Transverse colon (tissue), 4 donors: ENCODE data around the gene SLC25A36. TPM values are rescaled to one million over a fixed set of nuclear protein-coding genes. Genes with fewer than 3 reads are reported as not detected.

Experiments
- DNase-seq: peaks from one replicate; pipeline ENCODE4 v3.0.0-alpha.2; 2019
- H3K27ac ChIP-seq, 4 donors: fragments of 200-600 bp; sonication (generic); 2 replicates each; pipeline ENCODE4 v1.5.1; 2016 to 2018; ENCODE audit warnings: inconsistent platforms in 4 of 4
- H3K27me3 ChIP-seq: fragments of 200-600 bp; sonication (generic); 2 replicates; pipeline ENCODE4 v1.5.1; 2017; ENCODE audit warnings: inconsistent platforms
- H3K36me3 ChIP-seq, 4 donors: fragments of 200-600 bp; sonication (generic); 2 replicates each; pipeline ENCODE4 v1.5.1; 2017 to 2019; ENCODE audit warnings: inconsistent platforms in 4 of 4
- H3K4me1 ChIP-seq, 4 donors: fragments of 200-600 bp; sonication (generic); 2 replicates each; pipeline ENCODE4 v1.5.1; 2017 to 2020; ENCODE audit warnings: inconsistent platforms in 4 of 4
- H3K4me3 ChIP-seq, 4 donors: fragments of 200-600 bp; sonication (generic); 1 replicate in 1 of 4; 2 replicates in 3 of 4; pipeline versions ENCODE4 v1.5.1 to v1.6.1; 2017 to 2019; ENCODE audit warnings: inconsistent platforms in 4 of 4
- H3K9me3 ChIP-seq, 2 donors: fragments of 200-600 bp; sonication (generic); 2 replicates each; pipeline ENCODE4 v1.5.1; 2017 to 2019; ENCODE audit warnings: inconsistent platforms in 2 of 2
- CTCF ChIP-seq, 5 experiments: fragments of 200-600 bp in 3 of 5; fragments of 450-650 bp in 2 of 5; sonication (generic) in 3 of 5; IDR thresholded peaks; 1 replicate in 2 of 5; 2 replicates in 3 of 5; pipeline ENCODE4 v1.5.1; 2016 to 2017; ENCODE audit warnings: antibody characterized with exemption in 5 of 5, inconsistent platforms in 3 of 5, mild to moderate bottlenecking in 2 of 5, moderate library complexity in 1 of 5
- EP300 ChIP-seq: sonication (generic); formaldehyde crosslinking; IDR thresholded peaks from one replicate; pipeline ENCODE4 v1.6.1; 2017; ENCODE audit warnings: antibody characterized with exemption, low read depth
- POLR2A ChIP-seq: fragments of 450-650 bp; IDR thresholded peaks from one replicate; pipeline ENCODE4 v1.6.1; 2016; ENCODE audit warnings: antibody characterized with exemption, mild to moderate bottlenecking, moderate library complexity
- POLR2AphosphoS5 ChIP-seq, 3 donors: sonication (generic); formaldehyde crosslinking; IDR thresholded peaks; one replicate each; pipeline ENCODE4 v1.6.1; 2016; ENCODE audit warnings: antibody characterized with exemption in 3 of 3
- WGBS, 2 donors: methylation state at CpG; one replicate each; pipeline ENCODE4 v1.1.5; 2018; ENCODE audit warnings: low coverage in 1 of 2; 5-methylcytosine and 5-hydroxymethylcytosine counted together
- in situ Hi-C, 4 donors: fragments of 200-750 bp; cut with MboI; loops; one replicate each; pipeline versions ENCODE4 v1.15.0 to v1.15.1; 2017; ENCODE audit warnings: low sequenced_read_pairs in 3 of 4, low pct_ligation_motif_present in 1 of 4, low pct_unique_long_range_greater_than_20kb in 1 of 4
- intact Hi-C: fragments of 100-400 bp; cut with DNase I; formaldehyde crosslinking; loops from one replicate; pipeline ENCODE4 v1.15.1; 2023; ENCODE audit warnings: low total_unique reads
- total RNA-seq, 4 donors: library from RNA; depleted of rRNA; stranded (reverse); fragments of >200 nt; gene quantifications; one replicate each; pipeline ENCODE4 v1.1.0, GENCODE V29; 2016

The SLC25A36 gene
- total RNA-seq, 4 donors from 2014 or later = 48.0 to 87.6 (median 54.8) TPM

- Histone ChIP-seq H3K4me1 (peaks cover 0 to 4% (median 0%) of the 10 kb centered on the region in 4 donors), H3K27me3 (no peaks in the 10 kb centered on the region), H3K9me3 (no peaks in the 10 kb centered on the region), H3K4me3 (no peak overlapping the region), H3K36me3 (no peaks in the 10 kb centered on the region), H3K27ac (no peak overlapping the region)
- TF ChIP-seq CTCF (IDR thresholded peaks at IDR 0.05) = no peak
- no peak for TF ChIP-seq EP300
- TF ChIP-seq POLR2A = no peak
- no peak for TF ChIP-seq POLR2AphosphoS5 (IDR thresholded peaks at IDR 0.05)
- 71 to 75% methylated on average over 4 of the region's 4 CpGs for WGBS, 2 donors
- in situ Hi-C loops (no loop called here), intact Hi-C loops (no loop called here)
- no peak for DNase-seq
Measured at GRCh38 chr3:140914384-140914945, 27.2 kb upstream of the SLC25A36 start.

GRCh38 chr3:140916603-140917002, 25.0 kb upstream of the SLC25A36 start:
- in situ Hi-C loops (no loop called here), intact Hi-C loops (no loop called here)
- no peak for DNase-seq
- TF ChIP-seq EP300 (no peak), POLR2A (no peak), POLR2AphosphoS5 (IDR thresholded peaks at IDR 0.05) (no peak), CTCF (IDR thresholded peaks at IDR 0.05) (no peak)
- Histone ChIP-seq H3K27ac (no peak overlapping the region), H3K27me3 (no peaks in the 10 kb centered on the region), H3K36me3 (no peaks in the 10 kb centered on the region), H3K4me1 (peaks cover 0 to 4% (median 0%) of the 10 kb centered on the region in 4 donors), H3K9me3 (no peaks in the 10 kb centered on the region), H3K4me3 (no peak overlapping the region)

- H3K27ac ChIP-seq = no peak overlapping the region
- no peak for DNase-seq
- in situ Hi-C loops = no loop called here
- peaks cover 0 to 4% (median 0%) of the 10 kb centered on the region in 4 donors for H3K4me1 ChIP-seq
- TF ChIP-seq CTCF (IDR thresholded peaks at IDR 0.05) = no peak
- no peak for TF ChIP-seq POLR2A
- TF ChIP-seq POLR2AphosphoS5 (IDR thresholded peaks at IDR 0.05) = no peak
- TF ChIP-seq EP300 = no peak
- intact Hi-C loops = no loop called here
- H3K4me3 ChIP-seq = no peak overlapping the region
- H3K9me3 ChIP-seq = no peaks in the 10 kb centered on the region
- H3K27me3 ChIP-seq = no peaks in the 10 kb centered on the region
- 20 to 50% methylated on average over 2 to 5 of the region's 5 CpGs for WGBS, 2 donors
- H3K36me3 ChIP-seq = no peaks in the 10 kb centered on the region
Measured at GRCh38 chr3:140917772-140918171, 23.9 kb upstream of the SLC25A36 start.

- H3K4me1 ChIP-seq = peaks cover 0 to 4% (median 0%) of the 10 kb centered on the region in 4 donors
- no peaks in the 10 kb centered on the region for H3K36me3 ChIP-seq
- H3K9me3 ChIP-seq = no peaks in the 10 kb centered on the region
- TF ChIP-seq POLR2AphosphoS5 (IDR thresholded peaks at IDR 0.05) = no peak
- TF ChIP-seq CTCF (IDR thresholded peaks at IDR 0.05) = no peak
- TF ChIP-seq EP300 = no peak
- no peak for TF ChIP-seq POLR2A
- no peak for DNase-seq
- intact Hi-C loops (no loop called here), in situ Hi-C loops (no loop called here)
- H3K27me3 ChIP-seq = no peaks in the 10 kb centered on the region
- H3K4me3 ChIP-seq = no peak overlapping the region
- WGBS, 2 donors = 71 to 85% methylated on average over 2 of the region's 2 CpGs
- H3K27ac ChIP-seq = no peak overlapping the region
Measured at GRCh38 chr3:140920029-140920428, 21.6 kb upstream of the SLC25A36 start.
